Upper lobe of right lung (tissue), 1 donor: ENCODE data around the gene C3orf52. TPM values are rescaled to one million over a fixed set of nuclear protein-coding genes. Genes with fewer than 3 reads are reported as not detected.

ENCODE experiments used
- ATAC-seq: fragments of 200-7000 bp; cut with Tn5 transposase; one replicate; pipeline ENCODE4 v1.9.1; 2020; ENCODE audit warnings: mild to moderate bottlenecking, moderate library complexity
- DNase-seq: peaks from one replicate; pipeline ENCODE4 v3.0.0-alpha.2; 2020
- H3K27ac ChIP-seq: fragments of 200-600 bp; one replicate; pipeline ENCODE4 v1.8.0; 2022
- H3K27me3 ChIP-seq: fragments of 200-600 bp; one replicate; pipeline ENCODE4 v1.8.0; 2022; ENCODE audit warnings: mild to moderate bottlenecking
- H3K36me3 ChIP-seq: fragments of 200-600 bp; one replicate; pipeline ENCODE4 v1.8.0; 2022
- H3K4me1 ChIP-seq: fragments of 200-600 bp; one replicate; pipeline ENCODE4 v1.8.0; 2022
- H3K4me3 ChIP-seq: fragments of 200-600 bp; one replicate; pipeline ENCODE4 v1.8.0; 2022; ENCODE audit warnings: mild to moderate bottlenecking
- H3K9me3 ChIP-seq: fragments of 200-600 bp; one replicate; pipeline ENCODE4 v1.8.0; 2022
- intact Hi-C: fragments of 100-400 bp; cut with DNase I; formaldehyde crosslinking; loops from one replicate; pipeline ENCODE4 v1.11.0; 2022
- total RNA-seq: library from RNA; stranded (reverse); fragmentation: NEBNext Ultra II Directional; extraction: Animal tissue kit (Norgen Biotek cat#: 25700); gene quantifications from one replicate; pipeline ENCODE4 v1.2.1, GENCODE V29; 2021
- TF ChIP-seq, protein P1 (sequence below): fragments of 200-600 bp; IDR thresholded peaks from one replicate; pipeline ENCODE4 v1.8.0; 2022; ENCODE audit warnings: antibody characterized with exemption
- donor health status: DM: no; HTN: yes; CAD: no; lungs with severe emphysema.

The C3orf52 gene
- total RNA-seq, 1 donor from 2014 or later, result 20.1 TPM

DNA sequence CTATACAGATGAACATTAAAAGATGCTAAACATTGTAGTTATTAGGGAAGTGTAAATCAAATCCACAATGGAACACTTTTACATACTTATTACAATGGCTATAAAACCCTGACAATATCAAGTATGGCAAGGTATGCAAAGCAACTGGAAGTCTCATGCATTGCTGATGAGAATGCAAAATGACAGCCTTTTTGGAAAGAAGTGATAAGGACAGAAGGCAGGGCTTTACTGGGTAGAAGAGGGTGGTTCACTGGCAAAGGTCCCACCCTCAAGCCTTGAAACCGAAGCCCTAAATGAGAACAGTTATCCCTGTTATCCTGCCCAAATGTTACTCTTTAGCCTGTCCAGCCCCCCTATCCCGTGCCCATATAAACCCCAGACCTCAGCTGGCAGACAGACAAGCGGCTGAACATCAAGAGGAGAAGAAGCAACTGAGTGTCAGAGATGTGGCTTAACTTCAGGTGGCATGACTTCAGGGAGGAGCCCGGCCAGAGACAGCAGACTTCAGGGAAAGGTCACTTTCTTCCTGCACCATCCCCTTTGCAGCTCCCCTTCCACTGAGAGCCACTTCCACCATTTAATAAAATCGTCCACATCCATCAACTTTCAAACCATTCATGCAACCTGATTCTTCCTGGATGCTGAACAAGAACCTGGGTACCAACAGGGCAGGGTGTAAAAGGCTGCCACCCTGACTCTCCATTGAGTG, 47.6 kb downstream of the C3orf52 start:
- Histone ChIP-seq H3K9me3 (no peaks in the 10 kb centered on the region), H3K36me3 (no peaks in the 10 kb centered on the region), H3K27me3 (no peaks in the 10 kb centered on the region), H3K27ac (no peak overlapping the region), H3K4me3 (no peak overlapping the region), H3K4me1 (no peaks in the 10 kb centered on the region)
- DNase-seq, result no peak
- ATAC-seq, result no peak
- TF ChIP-seq, protein P1, sequence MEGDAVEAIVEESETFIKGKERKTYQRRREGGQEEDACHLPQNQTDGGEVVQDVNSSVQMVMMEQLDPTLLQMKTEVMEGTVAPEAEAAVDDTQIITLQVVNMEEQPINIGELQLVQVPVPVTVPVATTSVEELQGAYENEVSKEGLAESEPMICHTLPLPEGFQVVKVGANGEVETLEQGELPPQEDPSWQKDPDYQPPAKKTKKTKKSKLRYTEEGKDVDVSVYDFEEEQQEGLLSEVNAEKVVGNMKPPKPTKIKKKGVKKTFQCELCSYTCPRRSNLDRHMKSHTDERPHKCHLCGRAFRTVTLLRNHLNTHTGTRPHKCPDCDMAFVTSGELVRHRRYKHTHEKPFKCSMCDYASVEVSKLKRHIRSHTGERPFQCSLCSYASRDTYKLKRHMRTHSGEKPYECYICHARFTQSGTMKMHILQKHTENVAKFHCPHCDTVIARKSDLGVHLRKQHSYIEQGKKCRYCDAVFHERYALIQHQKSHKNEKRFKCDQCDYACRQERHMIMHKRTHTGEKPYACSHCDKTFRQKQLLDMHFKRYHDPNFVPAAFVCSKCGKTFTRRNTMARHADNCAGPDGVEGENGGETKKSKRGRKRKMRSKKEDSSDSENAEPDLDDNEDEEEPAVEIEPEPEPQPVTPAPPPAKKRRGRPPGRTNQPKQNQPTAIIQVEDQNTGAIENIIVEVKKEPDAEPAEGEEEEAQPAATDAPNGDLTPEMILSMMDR, result no peak
- intact Hi-C loops, result no loop called here

DNA sequence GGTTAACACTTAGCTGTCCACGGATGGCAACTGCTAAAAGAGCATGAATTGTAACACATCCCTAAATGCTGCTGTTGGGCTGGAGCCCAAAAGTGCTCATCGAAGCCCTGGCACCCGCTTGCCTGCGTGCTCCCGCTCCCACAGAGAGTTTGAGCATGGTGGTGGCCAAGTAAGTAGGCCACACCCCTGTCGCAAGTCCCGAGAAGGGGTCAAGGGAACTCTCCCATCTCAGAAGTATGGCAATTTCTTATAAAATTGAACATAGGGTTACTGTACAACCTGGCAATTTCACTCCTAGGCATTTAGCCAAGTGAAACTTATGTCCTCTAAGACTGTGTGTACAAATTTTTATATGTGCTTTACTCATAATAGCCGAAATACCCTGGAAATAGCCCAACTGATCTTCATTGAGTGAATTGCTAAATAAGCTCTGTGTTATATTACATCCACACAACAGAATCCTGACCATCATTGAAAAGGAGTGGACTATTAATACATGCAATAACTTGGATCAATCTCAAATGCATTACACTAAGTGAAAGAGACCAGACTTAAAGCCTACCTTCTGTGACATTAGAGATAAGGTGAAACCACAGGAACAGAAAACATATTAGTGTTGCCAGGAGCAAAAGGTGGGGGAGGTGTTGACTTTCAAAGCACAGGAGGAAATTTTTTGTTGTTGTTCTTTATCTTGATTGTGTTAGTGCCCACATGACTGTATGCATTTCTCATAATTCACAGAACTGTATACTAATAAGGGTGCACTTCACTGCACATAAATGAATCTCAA, 48.3 kb downstream of the C3orf52 start:
- no peak overlapping the region for H3K27ac ChIP-seq
- H3K9me3 ChIP-seq, result no peaks in the 10 kb centered on the region
- H3K27me3 ChIP-seq, result no peaks in the 10 kb centered on the region
- no peaks in the 10 kb centered on the region for H3K4me1 ChIP-seq
- no peaks in the 10 kb centered on the region for H3K36me3 ChIP-seq
- intact Hi-C loops, result no loop called here
- DNase-seq (no peak), ATAC-seq (no peak)
- no peak overlapping the region for H3K4me3 ChIP-seq
- TF ChIP-seq, protein P1, result no peak

DNA sequence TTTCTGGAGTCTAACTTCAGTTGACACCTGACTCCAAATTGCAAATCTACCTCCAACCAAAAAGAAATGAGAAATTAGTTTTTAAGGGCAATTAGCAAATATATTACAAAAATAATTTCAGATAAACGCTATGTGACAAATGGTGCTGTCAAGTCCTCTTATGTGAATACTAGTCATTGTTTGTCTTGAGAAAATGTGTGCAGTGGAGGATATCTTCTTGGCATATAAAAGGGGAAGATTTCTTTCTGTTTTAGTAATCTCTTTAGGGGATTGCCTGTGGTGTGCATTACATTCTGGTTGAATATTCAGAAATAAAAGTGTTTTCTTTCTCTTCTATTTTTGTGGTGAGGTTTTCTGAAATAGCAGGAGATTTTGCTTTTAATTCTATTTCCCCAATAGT, 49.9 kb downstream of the C3orf52 start:
- Histone ChIP-seq H3K4me1 (no peaks in the 10 kb centered on the region), H3K4me3 (no peak overlapping the region), H3K27ac (no peak overlapping the region), H3K27me3 (no peaks in the 10 kb centered on the region), H3K36me3 (no peaks in the 10 kb centered on the region), H3K9me3 (no peaks in the 10 kb centered on the region)
- DNase-seq, result no peak
- TF ChIP-seq, protein P1, result no peak
- ATAC-seq, result no peak
- intact Hi-C loops, result no loop called here

DNA sequence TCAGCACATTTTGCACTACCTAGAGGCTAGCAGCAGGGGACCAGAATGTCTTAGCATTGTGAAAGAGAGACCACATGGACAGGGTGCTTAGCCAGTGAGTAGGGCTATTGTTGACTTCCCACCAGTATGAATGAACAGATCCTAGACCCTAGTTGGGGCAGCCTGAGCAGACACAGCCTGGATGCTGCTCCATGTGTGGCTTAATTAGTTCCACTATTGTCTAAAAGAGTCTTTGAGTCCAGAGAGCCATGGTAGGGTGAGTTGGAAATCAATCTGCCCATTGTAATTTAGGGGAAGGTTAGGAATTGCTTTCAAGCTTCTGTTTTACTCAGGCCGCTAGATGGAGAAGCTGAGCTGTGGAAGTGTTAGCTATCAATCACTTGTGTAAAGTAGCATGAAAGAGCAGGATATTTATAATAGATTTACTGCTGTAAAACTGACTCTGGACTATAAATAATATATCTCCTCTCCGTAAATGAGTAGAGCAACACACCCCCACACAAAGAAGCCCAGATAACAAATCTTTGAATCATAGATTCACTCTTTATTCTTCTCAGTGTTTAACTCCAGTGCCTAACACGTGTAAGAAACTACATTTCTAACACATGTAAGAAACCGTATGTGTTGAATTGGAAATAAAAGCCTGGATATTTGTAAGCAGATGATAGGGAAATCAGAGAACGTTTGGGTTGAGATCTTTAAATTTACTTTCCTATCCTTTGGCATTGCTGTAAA, 50.9 kb downstream of the C3orf52 start:
- DNase-seq (no peak), ATAC-seq (peak; percentile 61)
- H3K4me1 ChIP-seq, result no peaks in the 10 kb centered on the region
- H3K4me3 ChIP-seq, result no peak overlapping the region
- H3K9me3 ChIP-seq, result no peaks in the 10 kb centered on the region
- no peak overlapping the region for H3K27ac ChIP-seq
- TF ChIP-seq, protein P1, result peak; percentile 46
- H3K27me3 ChIP-seq, result no peaks in the 10 kb centered on the region
- intact Hi-C loops, result no loop called here
- H3K36me3 ChIP-seq, result no peaks in the 10 kb centered on the region

DNA sequence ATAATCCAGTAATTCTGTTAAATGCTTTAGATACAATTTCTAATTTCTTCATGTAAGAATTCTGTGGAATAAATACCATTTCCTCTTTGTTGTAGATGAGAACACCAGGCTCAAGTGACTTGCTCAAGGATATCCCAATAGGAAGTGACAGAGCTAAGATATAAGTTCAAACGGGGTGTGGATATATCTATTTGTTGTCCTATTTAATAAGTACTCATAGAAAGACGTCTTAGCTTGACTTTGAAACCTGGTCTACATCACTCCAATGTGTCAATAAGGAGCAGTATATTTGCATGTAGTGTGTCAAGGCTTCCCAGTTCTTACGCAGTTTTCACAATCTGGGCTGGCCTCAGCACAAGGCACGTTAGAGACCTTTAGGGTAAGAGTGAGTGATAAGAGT, 51.6 kb downstream of the C3orf52 start:
- Histone ChIP-seq H3K36me3 (no peaks in the 10 kb centered on the region), H3K4me3 (no peak overlapping the region), H3K27ac (no peak overlapping the region), H3K9me3 (no peaks in the 10 kb centered on the region), H3K27me3 (no peaks in the 10 kb centered on the region), H3K4me1 (no peaks in the 10 kb centered on the region)
- intact Hi-C loops, result no loop called here
- ATAC-seq (no peak), DNase-seq (no peak)
- TF ChIP-seq, protein P1, result no peak
